ENCODE data around the gene SLC25A14. TPM values are rescaled to one million over a fixed set of nuclear protein-coding genes. Genes with fewer than 3 reads are reported as not detected.
A peak's percentile ranks its signal among the peaks of the same experiment; 100 is the strongest.

SLC25A14 gene
- total and polyA plus RNA-seq, 2 experiments from 2014 or later, result 8.3 to 14.9 TPM

GRCh38 chrX:130386408-130386808 lies 46.7 kb downstream of the SLC25A14 start (continued):
- no peak for TF ChIP-seq JUNB (IDR thresholded peaks at IDR 0.05; ENCODE audit: unreplicated experiment)
- TF ChIP-seq NANOG (IDR thresholded peaks at IDR 0.05; ENCODE audit: borderline replicate concordance), result no peak
- no peak for TF ChIP-seq POLR2AphosphoS5 (IDR thresholded peaks at IDR 0.05; ENCODE audit: low read depth)
- no peak for TF ChIP-seq ZNF114 (CRISPR knock-in tag; IDR thresholded peaks at IDR 0.05)
- TF ChIP-seq CREB1 (CRISPR knock-in tag; IDR thresholded peaks at IDR 0.05; ENCODE audit: low read depth), result no peak
- TF ChIP-seq REST (IDR thresholded peaks at IDR 0.05; ENCODE audit: unreplicated experiment), result no peak
- no peak for TF ChIP-seq ZNF331 (CRISPR knock-in tag; IDR thresholded peaks at IDR 0.05; ENCODE audit: low read depth)
- no peak for TF ChIP-seq STAT1 (IDR thresholded peaks at IDR 0.05; ENCODE audit: unreplicated experiment)
- no peak for TF ChIP-seq CTCF (conservative IDR thresholded peaks at IDR 0.05; ENCODE audit: low read depth in 2 of 2)

- ATAC-seq (peak; percentile 81), DNase-seq (ENCODE audit: low spot score) (peak; percentile 67)
- H3K4me1 ChIP-seq (ENCODE audit: insufficient read depth), result no peaks in the 10 kb centered on the region
- H3K9me2 ChIP-seq (ENCODE audit: insufficient read depth), result no peaks in the 10 kb centered on the region
- H3K4me1 Mint-ChIP-seq, result no peaks in the 10 kb centered on the region
- H3K9me3 Mint-ChIP-seq, result no peaks in the 10 kb centered on the region
- H3K27me3 ChIP-seq (ENCODE audit: insufficient read depth), result no peaks in the 10 kb centered on the region
- H4K20me1 ChIP-seq (replicated peaks; ENCODE audit: insufficient read depth), result no peaks in the 10 kb centered on the region
- H3K36me3 Mint-ChIP-seq (ENCODE audit: low read depth), result no peaks in the 10 kb centered on the region
- no peaks in the 10 kb centered on the region for H3F3A ChIP-seq (replicated peaks; ENCODE audit: low read depth)
- H2AFZ ChIP-seq, result no peak overlapping the region
- no peak overlapping the region for H3K27ac ChIP-seq (ENCODE audit: low read depth)
- no peaks in the 10 kb centered on the region for H3K36me3 ChIP-seq (ENCODE audit: insufficient read depth)
- TF ChIP-seq ZNF114 (CRISPR knock-in tag; IDR thresholded peaks at IDR 0.05) (no peak), CTCF (conservative IDR thresholded peaks at IDR 0.05; ENCODE audit: low read depth in 2 of 2) (peak; percentile 64 to 82)
- no peak overlapping the region for H3K4me2 ChIP-seq
- no peak overlapping the region for H3K4me3 ChIP-seq
- no peaks in the 10 kb centered on the region for H3K79me2 ChIP-seq (replicated peaks; ENCODE audit: insufficient read depth)
- peaks cover 2% of the 10 kb centered on the region for H3K27me3 Mint-ChIP-seq (ENCODE audit: insufficient read depth, low read depth, poor library complexity)
- H3K4me3 Mint-ChIP-seq, result no peak overlapping the region
- H3K27ac Mint-ChIP-seq, result no peak overlapping the region
These were observed 53.8 kb downstream of the SLC25A14 start for GRCh38 chrX:130393451-130394074.

Measured in GM23338 (cell line).